Measurements from ENCODE around the gene RBM45.

DNA sequence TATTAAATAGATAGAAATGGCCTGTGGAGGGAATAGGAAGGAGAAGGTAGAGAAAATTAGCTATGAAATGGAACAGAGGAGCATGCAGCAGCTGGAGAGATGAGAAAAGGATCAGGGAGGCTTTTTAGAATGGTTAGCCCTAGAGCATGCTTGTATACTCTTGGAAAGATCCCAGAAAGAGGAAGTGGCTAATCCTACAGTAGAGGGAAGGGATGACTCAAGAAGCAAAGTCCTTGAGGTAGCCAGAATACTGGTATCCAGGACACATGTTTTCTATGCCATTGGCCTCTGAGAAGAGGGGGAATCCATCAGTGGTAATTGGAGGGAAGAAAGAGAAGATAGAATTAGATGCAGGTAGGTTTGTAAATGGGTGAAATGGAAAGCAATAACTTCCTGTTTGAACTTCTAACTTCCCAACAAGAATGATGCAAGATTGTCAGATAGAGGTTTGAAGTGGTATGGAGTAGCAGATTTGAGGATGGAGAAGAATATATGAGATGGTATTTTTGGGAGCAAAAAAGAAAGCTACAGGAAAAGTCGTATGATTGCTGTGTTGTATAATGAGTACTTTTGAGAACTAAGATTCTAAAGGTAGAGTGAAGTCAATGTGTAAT is 64.9 kb downstream of the RBM45 start:
- TF ChIP-seq CTCF (IDR thresholded peaks at IDR 0.05), result no peak
- TF ChIP-seq POLR2A (IDR thresholded peaks at IDR 0.05), result no peak

All from thyroid gland (tissue), 4 donors.